ENCODE data around the gene CNTNAP2. TPM values are rescaled to one million over a fixed set of nuclear protein-coding genes. Genes with fewer than 3 reads are reported as not detected.

Gene CNTNAP2
- total and polyA plus RNA-seq, 2 donors = 5.1 to 10.3 TPM

- Histone ChIP-seq H3K4me3 (ENCODE audit: low read length in 2 of 2) (no peak overlapping the region), H3K36me3 (ENCODE audit: control insufficient read depth in 2 of 2, insufficient read depth in 2 of 2, low read length in 1 of 2) (no peaks in the 10 kb centered on the region), H3K27ac (ENCODE audit: low read depth in 1 of 2, low read length in 1 of 2) (no peak overlapping the region), H3K9me3 (ENCODE audit: control insufficient read depth in 2 of 2, insufficient read depth in 1 of 2, low read length in 1 of 2) (no peaks in the 10 kb centered on the region), H3K27me3 (ENCODE audit: control insufficient read depth in 2 of 2, insufficient read depth in 1 of 2, low read length in 1 of 2) (no peaks in the 10 kb centered on the region), H3K4me1 (ENCODE audit: control insufficient read depth in 2 of 2, insufficient read depth in 2 of 2, low read length in 2 of 2) (no peaks in the 10 kb centered on the region)
- WGBS = 90% methylated on average over 6 of the region's 6 CpGs
- DNase-seq (ENCODE audit: low read depth in 6 of 9, low spot score in 9 of 9) = peak in 4 of 9 donors; percentile 8 to 37 (median 12)
These were observed 1430.8 kb downstream of the CNTNAP2 start for GRCh38 chr7:147547252-147547897.

DNA sequence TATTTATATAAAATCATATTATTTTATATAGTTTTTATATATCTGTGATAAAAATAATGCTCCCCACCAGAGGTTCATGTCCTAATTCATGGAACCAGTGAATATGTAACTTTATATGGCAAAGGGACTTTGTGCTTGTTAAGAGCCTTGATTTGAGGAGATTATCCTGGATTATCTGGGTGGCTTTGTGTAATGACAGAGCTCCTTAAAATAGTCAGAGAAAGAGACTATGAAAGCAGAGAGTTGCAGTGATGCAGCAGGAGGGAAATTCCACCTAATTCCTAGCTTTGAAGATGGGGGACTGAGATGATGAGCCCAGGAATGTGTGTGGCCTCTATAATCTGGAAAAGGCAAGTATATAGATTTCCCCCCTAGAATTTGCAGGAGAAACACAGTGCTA, 1439.7 kb downstream of the CNTNAP2 start:
- Histone ChIP-seq H3K4me3 (ENCODE audit: low read length in 2 of 2) (no peak overlapping the region), H3K27ac (ENCODE audit: low read depth in 1 of 2, low read length in 1 of 2) (no peak overlapping the region), H3K36me3 (ENCODE audit: control insufficient read depth in 2 of 2, insufficient read depth in 2 of 2, low read length in 1 of 2) (no peaks in the 10 kb centered on the region), H3K9me3 (ENCODE audit: control insufficient read depth in 2 of 2, insufficient read depth in 1 of 2, low read length in 1 of 2) (no peaks in the 10 kb centered on the region), H3K27me3 (ENCODE audit: control insufficient read depth in 2 of 2, insufficient read depth in 1 of 2, low read length in 1 of 2) (no peaks in the 10 kb centered on the region), H3K4me1 (ENCODE audit: control insufficient read depth in 2 of 2, insufficient read depth in 2 of 2, low read length in 2 of 2) (no peaks in the 10 kb centered on the region)
- DNase-seq (ENCODE audit: low read depth in 6 of 9, low spot score in 9 of 9) = no peak

DNA sequence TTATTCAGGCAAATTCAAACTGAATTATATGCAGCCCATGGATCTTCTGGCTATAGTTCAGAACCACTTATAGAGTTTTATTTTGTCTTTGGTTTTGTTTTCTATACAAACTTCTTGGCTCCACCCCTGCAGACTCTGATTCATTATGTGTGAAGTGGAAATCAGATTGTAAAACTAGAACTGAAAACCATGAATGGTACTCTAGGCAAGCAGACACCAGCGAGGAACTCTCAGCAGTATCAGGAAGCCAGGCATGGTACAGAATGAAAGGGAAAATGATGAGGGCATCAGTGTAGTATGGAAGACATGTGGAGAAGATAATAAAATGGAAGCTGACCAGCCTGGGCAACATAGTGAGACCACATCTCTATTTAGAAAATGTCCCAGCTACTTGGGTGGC, 1447.1 kb downstream of the CNTNAP2 start:
- 97% methylated on average over 1 of the region's 1 CpG for WGBS
- Histone ChIP-seq H3K4me3 (ENCODE audit: low read length in 2 of 2) (no peak overlapping the region), H3K27me3 (ENCODE audit: control insufficient read depth in 2 of 2, insufficient read depth in 1 of 2, low read length in 1 of 2) (no peaks in the 10 kb centered on the region), H3K27ac (ENCODE audit: low read depth in 1 of 2, low read length in 1 of 2) (no peak overlapping the region), H3K36me3 (ENCODE audit: control insufficient read depth in 2 of 2, insufficient read depth in 2 of 2, low read length in 1 of 2) (no peaks in the 10 kb centered on the region), H3K4me1 (ENCODE audit: control insufficient read depth in 2 of 2, insufficient read depth in 2 of 2, low read length in 2 of 2) (no peaks in the 10 kb centered on the region), H3K9me3 (ENCODE audit: control insufficient read depth in 2 of 2, insufficient read depth in 1 of 2, low read length in 1 of 2) (no peaks in the 10 kb centered on the region)
- DNase-seq (ENCODE audit: low read depth in 6 of 9, low spot score in 9 of 9) = no peak

GRCh38 chr7:147564786-147565476, 1448.3 kb downstream of the CNTNAP2 start:
- H3K9me3 ChIP-seq (ENCODE audit: control insufficient read depth in 2 of 2, insufficient read depth in 1 of 2, low read length in 1 of 2) = no peaks in the 10 kb centered on the region
- H3K36me3 ChIP-seq (ENCODE audit: control insufficient read depth in 2 of 2, insufficient read depth in 2 of 2, low read length in 1 of 2) = no peaks in the 10 kb centered on the region
- H3K27me3 ChIP-seq (ENCODE audit: control insufficient read depth in 2 of 2, insufficient read depth in 1 of 2, low read length in 1 of 2) = no peaks in the 10 kb centered on the region
- WGBS = 86% methylated on average over 4 of the region's 4 CpGs
- H3K4me1 ChIP-seq (ENCODE audit: control insufficient read depth in 2 of 2, insufficient read depth in 2 of 2, low read length in 2 of 2) = no peaks in the 10 kb centered on the region
- H3K27ac ChIP-seq (ENCODE audit: low read depth in 1 of 2, low read length in 1 of 2) = no peak overlapping the region
- no peak overlapping the region for H3K4me3 ChIP-seq (ENCODE audit: low read length in 2 of 2)
- DNase-seq (ENCODE audit: low read depth in 6 of 9, low spot score in 9 of 9) = no peak

DNA sequence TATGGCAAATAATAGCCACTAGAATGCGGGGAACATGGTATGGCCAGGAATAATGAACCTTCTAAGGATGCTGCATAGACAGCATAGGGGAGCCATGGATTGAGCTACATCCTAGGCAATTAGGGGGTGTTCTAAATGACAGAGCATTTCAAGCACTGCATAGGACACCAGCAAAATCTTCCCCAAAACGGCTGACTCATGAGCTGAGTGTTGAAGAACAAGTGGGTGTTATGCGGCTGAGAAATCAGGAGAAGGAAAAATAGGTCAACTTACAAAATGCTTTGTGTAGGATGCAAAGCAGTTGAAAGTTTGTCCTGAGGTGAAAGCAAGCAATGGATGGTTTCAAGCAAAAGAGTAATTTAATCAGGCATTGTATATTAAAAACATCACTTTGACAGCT, 1450.4 kb downstream of the CNTNAP2 start:
- H3K4me3 ChIP-seq (ENCODE audit: low read length in 2 of 2) = no peak overlapping the region
- WGBS = 90% methylated on average over 3 of the region's 3 CpGs
- no peaks in the 10 kb centered on the region for H3K4me1 ChIP-seq (ENCODE audit: control insufficient read depth in 2 of 2, insufficient read depth in 2 of 2, low read length in 2 of 2)
- no peaks in the 10 kb centered on the region for H3K9me3 ChIP-seq (ENCODE audit: control insufficient read depth in 2 of 2, insufficient read depth in 1 of 2, low read length in 1 of 2)
- H3K27ac ChIP-seq (ENCODE audit: low read depth in 1 of 2, low read length in 1 of 2) = no peak overlapping the region
- no peaks in the 10 kb centered on the region for H3K27me3 ChIP-seq (ENCODE audit: control insufficient read depth in 2 of 2, insufficient read depth in 1 of 2, low read length in 1 of 2)
- no peaks in the 10 kb centered on the region for H3K36me3 ChIP-seq (ENCODE audit: control insufficient read depth in 2 of 2, insufficient read depth in 2 of 2, low read length in 1 of 2)
- DNase-seq (ENCODE audit: low read depth in 6 of 9, low spot score in 9 of 9) = no peak

DNA sequence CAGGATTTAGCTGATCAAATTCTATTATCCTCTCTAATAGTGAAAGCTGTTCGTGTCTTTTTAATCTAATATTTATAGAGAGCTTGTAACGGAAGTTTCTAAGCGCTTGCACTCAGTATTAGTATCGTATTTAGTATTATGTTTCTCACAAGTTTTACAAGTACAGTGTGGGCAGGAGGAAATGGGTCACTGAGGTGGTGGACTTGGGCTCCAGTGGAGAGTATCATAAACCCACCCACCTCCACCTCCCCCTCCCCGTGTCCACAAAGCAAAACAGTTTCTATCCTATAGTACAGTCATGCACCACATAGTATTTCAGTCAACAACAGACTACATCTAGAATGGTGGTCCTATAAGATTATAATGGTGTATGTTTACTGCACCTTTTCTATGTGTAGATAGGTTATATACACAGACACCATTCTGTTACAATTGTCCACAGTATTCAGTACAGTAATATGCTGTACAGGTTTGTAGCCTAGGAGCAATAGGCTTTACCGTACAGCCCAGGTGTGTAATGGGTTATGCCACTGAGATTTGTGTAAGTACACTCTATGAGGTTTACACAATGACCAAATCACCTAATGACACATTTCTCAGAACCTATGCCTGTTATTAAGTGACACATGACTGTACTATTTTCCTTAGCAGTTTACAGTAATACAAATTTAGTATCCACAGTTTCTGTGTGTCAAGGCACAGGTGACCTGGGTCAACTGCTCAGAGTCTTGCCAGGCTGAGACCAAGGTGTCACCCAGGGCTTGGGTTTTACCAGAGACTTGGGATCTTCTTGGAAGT, 1452.7 kb downstream of the CNTNAP2 start:
- no peak for DNase-seq (ENCODE audit: low read depth in 6 of 9, low spot score in 9 of 9)
- H3K4me3 ChIP-seq (ENCODE audit: low read length in 2 of 2) = no peak overlapping the region
- WGBS = 95% methylated on average over 6 of the region's 6 CpGs
- H3K27ac ChIP-seq (ENCODE audit: low read depth in 1 of 2, low read length in 1 of 2) = no peak overlapping the region
- no peaks in the 10 kb centered on the region for H3K4me1 ChIP-seq (ENCODE audit: control insufficient read depth in 2 of 2, insufficient read depth in 2 of 2, low read length in 2 of 2)
- no peaks in the 10 kb centered on the region for H3K27me3 ChIP-seq (ENCODE audit: control insufficient read depth in 2 of 2, insufficient read depth in 1 of 2, low read length in 1 of 2)
- H3K36me3 ChIP-seq (ENCODE audit: control insufficient read depth in 2 of 2, insufficient read depth in 2 of 2, low read length in 1 of 2) = no peaks in the 10 kb centered on the region
- no peaks in the 10 kb centered on the region for H3K9me3 ChIP-seq (ENCODE audit: control insufficient read depth in 2 of 2, insufficient read depth in 1 of 2, low read length in 1 of 2)

DNA sequence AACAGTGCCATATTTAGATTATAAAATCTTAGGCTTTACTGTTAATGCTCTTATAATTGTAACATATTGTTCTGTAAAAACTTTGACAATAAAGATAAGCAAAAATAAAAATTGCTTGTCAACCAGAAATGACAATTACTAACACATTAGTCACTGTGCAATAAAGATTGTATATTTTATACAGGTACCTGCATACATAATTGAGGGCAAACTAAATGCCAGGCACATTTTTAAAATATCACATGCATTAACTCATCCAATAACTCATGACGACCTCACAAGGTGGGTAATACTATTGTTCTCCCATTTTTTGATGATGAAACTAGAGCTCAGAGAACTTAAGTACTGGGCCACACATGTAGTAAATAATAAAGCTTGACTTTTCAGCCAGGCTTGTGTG, 1453.8 kb downstream of the CNTNAP2 start:
- WGBS = 95% methylated on average over 1 of the region's 1 CpG
- no peaks in the 10 kb centered on the region for H3K36me3 ChIP-seq (ENCODE audit: control insufficient read depth in 2 of 2, insufficient read depth in 2 of 2, low read length in 1 of 2)
- no peak for DNase-seq (ENCODE audit: low read depth in 6 of 9, low spot score in 9 of 9)
- no peak overlapping the region for H3K27ac ChIP-seq (ENCODE audit: low read depth in 1 of 2, low read length in 1 of 2)
- H3K27me3 ChIP-seq (ENCODE audit: control insufficient read depth in 2 of 2, insufficient read depth in 1 of 2, low read length in 1 of 2) = no peaks in the 10 kb centered on the region
- no peaks in the 10 kb centered on the region for H3K4me1 ChIP-seq (ENCODE audit: control insufficient read depth in 2 of 2, insufficient read depth in 2 of 2, low read length in 2 of 2)
- H3K9me3 ChIP-seq (ENCODE audit: control insufficient read depth in 2 of 2, insufficient read depth in 1 of 2, low read length in 1 of 2) = no peaks in the 10 kb centered on the region
- no peak overlapping the region for H3K4me3 ChIP-seq (ENCODE audit: low read length in 2 of 2)

DNA sequence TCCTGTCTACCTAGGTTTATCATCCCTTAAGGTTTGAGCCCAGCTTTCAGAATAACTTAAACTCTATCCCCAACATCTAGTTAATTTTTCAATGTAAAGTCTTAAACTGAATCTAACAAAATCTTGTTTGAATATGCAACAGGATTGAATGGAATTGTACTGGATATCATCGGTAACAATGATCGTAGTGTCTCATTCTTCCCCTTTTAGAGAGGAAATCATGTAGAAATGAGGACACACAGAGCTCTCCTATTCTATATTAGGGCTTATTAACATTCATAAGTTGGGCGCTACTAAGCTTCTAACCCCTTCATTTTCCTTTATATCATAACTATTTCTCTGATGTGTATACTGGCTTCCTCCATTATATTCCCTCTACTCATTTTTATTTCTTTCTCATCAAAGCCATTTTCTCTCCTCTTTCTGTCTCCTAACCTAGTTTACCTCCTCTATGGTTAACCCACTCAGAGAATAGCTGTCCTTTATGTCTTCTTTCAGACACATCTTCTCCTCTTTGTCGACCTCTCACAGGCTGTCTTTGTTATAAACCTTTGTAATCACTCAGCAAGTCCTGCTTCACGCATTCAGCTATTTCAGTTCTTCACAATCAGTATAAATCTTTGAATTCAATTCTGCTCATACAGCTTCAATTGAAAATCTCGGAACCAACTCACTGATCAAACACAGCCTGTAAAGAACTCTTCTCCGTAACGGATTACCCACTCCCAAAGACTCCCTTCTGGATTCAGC, 1455.0 kb downstream of the CNTNAP2 start:
- no peaks in the 10 kb centered on the region for H3K27me3 ChIP-seq (ENCODE audit: control insufficient read depth in 2 of 2, insufficient read depth in 1 of 2, low read length in 1 of 2)
- no peaks in the 10 kb centered on the region for H3K4me1 ChIP-seq (ENCODE audit: control insufficient read depth in 2 of 2, insufficient read depth in 2 of 2, low read length in 2 of 2)
- no peak overlapping the region for H3K4me3 ChIP-seq (ENCODE audit: low read length in 2 of 2)
- H3K27ac ChIP-seq (ENCODE audit: low read depth in 1 of 2, low read length in 1 of 2) = no peak overlapping the region
- no peaks in the 10 kb centered on the region for H3K9me3 ChIP-seq (ENCODE audit: control insufficient read depth in 2 of 2, insufficient read depth in 1 of 2, low read length in 1 of 2)
- no peaks in the 10 kb centered on the region for H3K36me3 ChIP-seq (ENCODE audit: control insufficient read depth in 2 of 2, insufficient read depth in 2 of 2, low read length in 1 of 2)
- WGBS = 93% methylated on average over 8 of the region's 8 CpGs
- no peak for DNase-seq (ENCODE audit: low read depth in 6 of 9, low spot score in 9 of 9)

GRCh38 chr7:147578196-147578595, 1461.6 kb downstream of the CNTNAP2 start:
- WGBS = 97% methylated on average over 3 of the region's 3 CpGs
- Histone ChIP-seq H3K4me1 (ENCODE audit: control insufficient read depth in 2 of 2, insufficient read depth in 2 of 2, low read length in 2 of 2) (no peaks in the 10 kb centered on the region), H3K9me3 (ENCODE audit: control insufficient read depth in 2 of 2, insufficient read depth in 1 of 2, low read length in 1 of 2) (no peaks in the 10 kb centered on the region), H3K36me3 (ENCODE audit: control insufficient read depth in 2 of 2, insufficient read depth in 2 of 2, low read length in 1 of 2) (no peaks in the 10 kb centered on the region), H3K27me3 (ENCODE audit: control insufficient read depth in 2 of 2, insufficient read depth in 1 of 2, low read length in 1 of 2) (no peaks in the 10 kb centered on the region), H3K27ac (ENCODE audit: low read depth in 1 of 2, low read length in 1 of 2) (no peak overlapping the region), H3K4me3 (ENCODE audit: low read length in 2 of 2) (no peak overlapping the region)
- DNase-seq (ENCODE audit: low read depth in 6 of 9, low spot score in 9 of 9) = no peak
